Central memory CD8-positive, alpha-beta T cell (primary cell): ENCODE measurements around the gene NEURL1B.
"Not testable (repeated sequence)": the region's sequence is repeated elsewhere in the genome, so short reads cannot be mapped to it uniquely, and the experiment has no call there.

ENCODE experiments used
- ATAC-seq: fragments of 150-1000 bp; cut with Tn5 transposase; replicated peaks from 2 replicates; pipeline ENCODE4 v1.10.0; 2022; ENCODE audit warnings: mild to moderate bottlenecking, moderate FRiP score, moderate number of reproducible peaks; ENCODE audit not compliant: poor library complexity, severe bottlenecking; ENCODE audit errors: extremely low read depth
- DNase-seq, 2 donors: peaks; one replicate each; pipeline ENCODE4 v3.0.0; 2021; ENCODE audit warnings: low spot score in 2 of 2
- H3K27ac Mint-ChIP-seq: one replicate; pipeline ENCODE4 v1.8.0; 2022; ENCODE audit warnings: low read depth, mild to moderate bottlenecking, moderate library complexity, mixed read lengths
- H3K27me3 Mint-ChIP-seq: one replicate; pipeline ENCODE4 v1.8.0; 2022; ENCODE audit warnings: mixed read lengths
- H3K36me3 Mint-ChIP-seq: one replicate; pipeline ENCODE4 v1.8.0; 2022; ENCODE audit warnings: mild to moderate bottlenecking, moderate library complexity, mixed read lengths; ENCODE audit not compliant: insufficient read depth
- H3K4me1 Mint-ChIP-seq: one replicate; pipeline ENCODE4 v1.8.0; 2022; ENCODE audit warnings: mixed read lengths
- H3K4me3 Mint-ChIP-seq: one replicate; pipeline ENCODE4 v1.8.0; 2022; ENCODE audit warnings: mild to moderate bottlenecking, moderate library complexity, mixed read lengths
- H3K9me3 Mint-ChIP-seq: one replicate; pipeline ENCODE4 v1.8.0; 2022; ENCODE audit warnings: mixed read lengths

The NEURL1B gene

DNA sequence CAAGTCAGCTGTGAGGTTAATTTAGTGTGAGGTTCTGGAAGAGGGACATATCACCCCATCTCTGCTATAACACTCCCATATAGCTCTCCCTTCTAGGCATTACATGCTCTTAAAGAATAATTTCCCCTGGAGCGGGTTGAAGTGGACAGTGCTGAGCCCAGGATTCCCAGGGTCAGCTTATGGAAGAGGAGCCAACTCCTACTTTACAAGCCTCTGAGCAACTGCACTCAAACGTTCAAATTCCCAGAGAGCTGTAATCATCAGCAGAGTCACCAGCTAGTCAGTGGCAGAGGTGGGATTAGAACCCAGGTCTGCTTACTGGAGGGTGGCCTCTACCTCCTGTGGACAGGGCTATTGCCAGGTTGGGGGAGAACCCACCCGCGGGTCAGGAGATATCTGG is 1.4 kb downstream of the NEURL1B start:
- H3K9me3 Mint-ChIP-seq = no peaks in the 10 kb centered on the region
- H3K4me1 Mint-ChIP-seq = peaks cover 6% of the 10 kb centered on the region
- H3K36me3 Mint-ChIP-seq = no peaks in the 10 kb centered on the region
- no peak for DNase-seq
- no peak for ATAC-seq
- H3K27ac Mint-ChIP-seq = no peak overlapping the region
- H3K4me3 Mint-ChIP-seq = no peak overlapping the region
- H3K27me3 Mint-ChIP-seq = peaks cover 43% of the 10 kb centered on the region

DNA sequence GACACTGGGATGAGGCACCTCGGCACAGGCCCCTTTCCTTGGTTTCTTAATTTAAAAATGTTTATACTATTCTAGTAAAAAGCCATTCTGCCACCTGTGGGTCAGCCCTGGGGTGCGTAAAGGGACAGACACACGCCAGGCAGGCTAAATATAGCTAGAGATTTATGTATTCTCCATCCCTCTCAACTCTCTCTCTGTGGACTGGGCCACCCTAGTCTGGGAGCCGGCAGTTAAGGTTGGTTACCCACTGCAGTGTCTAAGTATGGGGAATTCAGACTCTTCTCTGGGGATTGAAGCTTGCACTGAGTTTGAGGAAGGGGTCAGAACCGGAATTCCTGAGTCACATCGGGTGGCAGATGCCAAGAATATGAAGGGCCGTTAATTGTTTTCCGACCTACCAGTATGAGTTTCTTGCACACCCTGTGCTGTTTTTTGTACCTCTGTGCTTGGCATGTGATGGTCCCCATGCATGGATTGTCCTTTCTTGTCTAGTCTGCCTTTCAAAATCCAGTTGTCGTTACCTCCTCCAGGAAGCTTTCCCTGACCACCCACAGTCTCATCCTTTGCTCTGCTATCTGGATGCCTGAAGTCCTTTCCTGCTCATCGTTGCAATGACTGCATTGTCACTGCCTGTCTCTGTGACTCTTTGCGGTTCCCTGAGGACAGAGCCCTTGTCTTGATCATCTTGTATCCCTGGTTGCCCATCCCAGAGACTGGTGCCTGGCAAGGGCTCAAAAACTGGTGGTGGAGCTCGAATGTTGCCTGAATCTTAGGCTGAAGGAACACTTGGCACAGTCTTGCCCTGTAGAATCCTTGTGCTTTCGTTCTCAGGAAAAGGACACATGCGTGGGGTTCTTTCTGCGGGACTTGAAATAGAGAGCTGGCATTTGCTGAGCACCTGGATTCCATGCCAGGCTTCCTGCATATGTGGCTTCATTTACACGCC is 2.1 kb downstream of the NEURL1B start:
- Mint-ChIP-seq H3K27me3 (peaks cover 36% of the 10 kb centered on the region), H3K36me3 (no peaks in the 10 kb centered on the region), H3K9me3 (no peaks in the 10 kb centered on the region), H3K4me3 (no peak overlapping the region), H3K27ac (no peak overlapping the region), H3K4me1 (peaks cover 6% of the 10 kb centered on the region)
- ATAC-seq (no peak), DNase-seq (no peak)

DNA sequence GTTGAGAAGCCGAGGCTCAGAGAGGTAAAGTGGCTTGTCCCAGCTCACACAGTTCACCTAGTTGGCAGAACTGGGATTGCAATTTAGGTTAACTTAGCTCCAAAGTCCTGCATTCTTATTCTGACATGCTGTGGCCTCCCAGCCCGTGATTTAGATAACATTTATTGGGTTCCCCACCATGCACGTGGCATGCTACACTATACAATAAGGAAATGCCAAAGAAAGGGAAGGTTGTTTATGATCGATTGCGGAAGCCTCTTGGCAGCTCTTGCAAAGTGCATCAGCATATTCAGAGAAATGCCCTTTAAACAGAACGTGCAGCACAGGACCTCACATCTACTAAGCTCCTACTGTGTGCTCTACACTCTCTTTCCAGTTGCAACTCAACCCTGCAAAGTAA is 3.2 kb downstream of the NEURL1B start:
- ATAC-seq = no peak
- H3K36me3 Mint-ChIP-seq = no peaks in the 10 kb centered on the region
- H3K27me3 Mint-ChIP-seq = peaks cover 36% of the 10 kb centered on the region
- no peaks in the 10 kb centered on the region for H3K9me3 Mint-ChIP-seq
- no peak overlapping the region for H3K4me3 Mint-ChIP-seq
- no peak overlapping the region for H3K27ac Mint-ChIP-seq
- DNase-seq = no peak
- H3K4me1 Mint-ChIP-seq = peaks cover 6% of the 10 kb centered on the region

DNA sequence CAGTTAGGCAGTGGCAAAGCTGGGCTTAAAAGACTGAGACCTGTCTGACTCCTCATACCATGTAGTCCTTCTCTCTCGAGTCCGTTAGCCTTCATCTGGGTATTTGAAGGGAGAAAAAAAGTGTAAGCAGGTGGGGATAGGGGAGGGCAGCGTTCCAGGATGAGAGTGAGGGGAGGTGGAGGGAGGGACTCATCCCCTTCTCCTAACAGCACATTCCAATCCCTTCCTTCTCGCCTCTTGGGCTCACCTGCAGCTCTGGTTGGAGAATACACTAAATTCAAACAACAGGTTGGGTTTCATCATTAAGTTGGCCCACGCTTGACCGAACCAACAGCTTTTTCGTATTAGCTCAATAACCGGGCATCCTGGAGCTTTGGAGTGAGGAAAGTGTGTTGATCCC is 3.6 kb downstream of the NEURL1B start:
- Mint-ChIP-seq H3K27ac (no peak overlapping the region), H3K4me1 (peaks cover 6% of the 10 kb centered on the region), H3K9me3 (no peaks in the 10 kb centered on the region), H3K27me3 (peaks cover 36% of the 10 kb centered on the region), H3K4me3 (no peak overlapping the region), H3K36me3 (no peaks in the 10 kb centered on the region)
- ATAC-seq = no peak
- no peak for DNase-seq

DNA sequence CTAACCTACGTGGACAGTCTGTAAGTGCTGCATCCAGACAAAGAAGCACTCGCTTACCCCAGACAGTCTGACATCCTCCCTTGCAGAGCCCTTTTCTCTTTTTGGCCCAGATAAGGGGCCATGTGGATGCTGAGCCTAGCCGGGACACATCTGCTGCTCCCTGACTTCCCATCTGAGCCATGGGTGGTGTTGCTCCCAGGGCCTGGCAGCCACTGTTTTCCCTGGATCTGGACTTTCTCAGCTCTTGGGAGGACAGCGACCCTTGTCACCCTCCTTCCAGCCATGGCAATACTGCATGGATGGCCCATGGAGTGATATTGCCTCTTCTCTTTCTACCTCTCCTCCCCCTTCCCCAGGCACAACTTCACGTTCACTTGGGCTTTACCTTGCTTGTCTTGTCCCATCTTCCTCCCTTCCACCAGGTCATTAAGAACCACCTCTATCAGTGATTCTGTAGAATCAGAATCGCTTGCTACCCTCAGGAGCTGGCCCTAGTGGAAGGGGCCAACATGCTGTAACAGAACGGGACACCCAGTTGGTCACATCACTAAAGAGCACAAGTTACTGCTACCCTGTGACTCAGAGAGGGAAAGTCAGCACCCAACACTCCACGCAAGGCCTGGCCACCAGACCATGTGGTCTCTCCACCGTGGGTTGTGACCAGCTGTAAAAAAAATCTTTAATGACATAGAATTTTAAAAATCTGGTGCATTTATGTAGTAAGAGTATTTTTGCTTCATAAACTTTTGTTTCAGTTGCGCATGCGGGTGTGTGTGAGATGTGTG is 4.4 kb downstream of the NEURL1B start:
- H3K27ac Mint-ChIP-seq = no peak overlapping the region
- DNase-seq = no peak
- ATAC-seq = no peak
- H3K27me3 Mint-ChIP-seq = peaks cover 28% of the 10 kb centered on the region
- H3K36me3 Mint-ChIP-seq = no peaks in the 10 kb centered on the region
- peaks cover 2% of the 10 kb centered on the region for H3K4me1 Mint-ChIP-seq
- H3K4me3 Mint-ChIP-seq = no peak overlapping the region
- H3K9me3 Mint-ChIP-seq = no peaks in the 10 kb centered on the region

DNA sequence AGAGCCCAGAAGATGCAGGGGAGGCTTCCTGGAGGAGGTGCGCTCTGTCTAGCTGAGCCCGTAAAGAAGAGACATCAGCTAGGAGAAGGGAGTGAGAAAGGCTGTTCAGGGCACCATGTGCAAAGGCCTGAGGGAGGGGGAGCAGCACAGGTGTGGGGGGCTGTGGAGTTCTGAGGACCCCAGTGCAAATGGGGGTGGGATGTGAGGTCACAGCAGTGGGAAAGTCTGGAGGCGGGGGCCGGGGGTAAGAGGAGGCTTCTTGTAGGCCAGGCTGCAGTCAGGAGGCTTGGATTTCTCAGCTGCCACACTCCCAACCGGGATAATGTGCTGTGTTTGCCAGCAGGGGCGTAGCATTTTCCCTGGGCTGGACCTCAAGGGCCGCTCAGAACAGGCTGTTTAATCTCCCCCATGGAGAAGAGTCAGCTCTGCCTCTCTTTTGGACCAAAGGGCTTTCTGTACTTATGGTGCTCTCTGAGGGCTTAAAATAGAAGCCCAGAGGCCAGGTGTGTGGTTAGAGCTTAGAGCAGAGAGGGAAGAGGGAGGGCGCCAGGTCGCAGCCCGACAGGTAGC is 5.7 kb downstream of the NEURL1B start:
- Mint-ChIP-seq H3K4me3 (no peak overlapping the region), H3K27ac (no peak overlapping the region), H3K9me3 (no peaks in the 10 kb centered on the region), H3K4me1 (no peaks in the 10 kb centered on the region), H3K36me3 (no peaks in the 10 kb centered on the region), H3K27me3 (peaks cover 24% of the 10 kb centered on the region)
- no peak for DNase-seq
- ATAC-seq = no peak

DNA sequence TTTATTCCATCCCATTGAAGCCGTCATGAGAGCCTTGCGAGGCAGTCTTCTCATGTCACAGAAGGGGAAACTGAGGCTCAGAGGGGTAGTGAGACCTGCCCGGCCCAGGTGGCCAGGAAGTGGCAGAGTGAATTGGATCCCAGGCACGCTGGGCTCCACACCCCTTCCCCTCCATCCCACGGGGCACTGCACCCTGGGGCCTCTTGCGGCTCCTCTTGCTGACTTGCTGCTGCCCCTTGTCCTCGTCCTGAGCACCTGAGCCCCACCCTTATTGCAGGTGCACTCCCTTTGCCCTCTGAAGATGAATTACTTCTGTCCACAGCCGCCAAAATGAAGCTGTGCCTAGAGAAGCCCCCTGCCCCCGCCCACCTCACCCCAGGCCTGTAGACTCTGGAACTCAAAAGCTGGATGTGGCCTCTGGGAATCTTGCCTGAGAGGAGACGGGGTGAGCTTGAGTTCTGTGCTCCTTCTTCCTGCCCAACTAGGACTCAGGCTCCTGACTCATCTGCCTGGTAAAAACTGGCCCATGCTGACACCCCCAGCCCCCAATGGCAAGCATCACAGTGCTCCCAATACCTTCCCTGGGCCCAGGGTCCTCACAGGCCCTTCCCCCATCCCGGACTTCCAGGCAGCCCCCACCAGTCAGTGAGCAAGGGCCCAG is 6.4 kb downstream of the NEURL1B start:
- H3K4me1 Mint-ChIP-seq = no peaks in the 10 kb centered on the region
- no peak overlapping the region for H3K27ac Mint-ChIP-seq
- H3K36me3 Mint-ChIP-seq = no peaks in the 10 kb centered on the region
- ATAC-seq (no peak), DNase-seq (no peak)
- H3K4me3 Mint-ChIP-seq = no peak overlapping the region
- peaks cover 17% of the 10 kb centered on the region for H3K27me3 Mint-ChIP-seq
- no peaks in the 10 kb centered on the region for H3K9me3 Mint-ChIP-seq

DNA sequence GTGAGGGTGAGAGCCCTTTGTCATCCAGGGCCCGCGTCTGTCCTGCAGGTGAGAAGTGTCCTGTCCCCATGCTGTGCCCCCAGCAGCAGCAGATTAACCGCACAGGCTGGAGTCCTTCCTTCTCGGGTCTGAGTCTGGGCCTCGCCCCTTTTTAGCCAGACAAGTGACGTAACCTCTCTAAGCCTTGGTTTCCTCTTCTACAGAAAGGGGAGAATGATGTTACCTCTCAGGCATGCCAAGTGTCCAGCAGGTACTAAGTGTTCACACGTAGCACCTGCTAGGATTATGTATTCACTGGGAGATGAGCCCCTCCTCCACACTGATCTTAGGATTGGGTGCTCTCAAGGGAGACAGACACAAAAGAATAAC is 6.9 kb downstream of the NEURL1B start:
- H3K4me3 Mint-ChIP-seq = no peak overlapping the region
- no peak for ATAC-seq
- H3K27me3 Mint-ChIP-seq = peaks cover 13% of the 10 kb centered on the region
- no peak for DNase-seq
- no peaks in the 10 kb centered on the region for H3K36me3 Mint-ChIP-seq
- H3K9me3 Mint-ChIP-seq = no peaks in the 10 kb centered on the region
- H3K4me1 Mint-ChIP-seq = no peaks in the 10 kb centered on the region
- no peak overlapping the region for H3K27ac Mint-ChIP-seq

DNA sequence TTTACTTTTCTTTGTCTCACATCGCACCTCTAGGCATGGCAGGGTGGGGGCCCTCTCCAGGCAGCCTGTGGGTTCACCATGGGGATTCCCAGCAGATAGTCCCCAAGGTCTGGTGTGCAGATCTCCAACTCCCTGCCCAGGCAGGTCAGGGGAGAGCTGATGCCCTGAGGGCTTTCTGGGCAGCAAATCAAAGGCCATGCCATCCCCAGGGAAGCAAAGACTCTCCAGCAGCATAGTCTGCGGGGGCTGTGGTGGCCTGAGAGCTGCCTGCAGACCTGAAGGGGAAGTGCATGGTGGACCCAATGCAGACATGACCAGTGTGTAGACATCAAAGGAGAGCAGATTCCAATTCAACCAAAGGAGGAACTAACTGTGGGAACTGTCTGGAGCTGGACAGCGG is 7.7 kb downstream of the NEURL1B start:
- no peaks in the 10 kb centered on the region for H3K9me3 Mint-ChIP-seq
- no peak for DNase-seq
- peaks cover 5% of the 10 kb centered on the region for H3K27me3 Mint-ChIP-seq
- H3K36me3 Mint-ChIP-seq = no peaks in the 10 kb centered on the region
- H3K4me1 Mint-ChIP-seq = no peaks in the 10 kb centered on the region
- H3K27ac Mint-ChIP-seq = no peak overlapping the region
- H3K4me3 Mint-ChIP-seq = no peak overlapping the region
- no peak for ATAC-seq

DNA sequence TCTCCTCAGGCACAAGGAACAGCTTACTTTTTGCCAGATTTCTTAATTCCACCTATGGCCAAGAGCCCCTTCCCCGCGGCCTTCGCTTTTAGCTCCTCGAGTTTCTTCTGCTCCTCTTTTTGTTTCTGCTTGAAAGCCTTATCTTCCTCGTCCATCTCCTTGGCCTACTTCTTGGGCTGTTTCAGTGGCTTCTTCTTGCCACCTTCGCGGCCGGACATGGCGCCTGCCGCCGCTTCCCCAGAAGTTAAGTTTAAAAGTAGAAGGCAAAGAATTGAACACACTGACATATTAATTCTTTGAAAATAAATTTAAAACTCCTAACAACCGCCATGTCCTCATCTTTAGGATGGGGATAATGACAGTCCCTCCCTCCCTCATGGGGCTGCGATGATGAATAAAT is 15.4 kb downstream of the NEURL1B start:
- not testable (repeated sequence) for DNase-seq, H3K4me1 Mint-ChIP-seq, H3K4me3 Mint-ChIP-seq, H3K36me3 Mint-ChIP-seq, ATAC-seq, H3K27me3 Mint-ChIP-seq, H3K9me3 Mint-ChIP-seq, H3K27ac Mint-ChIP-seq

DNA sequence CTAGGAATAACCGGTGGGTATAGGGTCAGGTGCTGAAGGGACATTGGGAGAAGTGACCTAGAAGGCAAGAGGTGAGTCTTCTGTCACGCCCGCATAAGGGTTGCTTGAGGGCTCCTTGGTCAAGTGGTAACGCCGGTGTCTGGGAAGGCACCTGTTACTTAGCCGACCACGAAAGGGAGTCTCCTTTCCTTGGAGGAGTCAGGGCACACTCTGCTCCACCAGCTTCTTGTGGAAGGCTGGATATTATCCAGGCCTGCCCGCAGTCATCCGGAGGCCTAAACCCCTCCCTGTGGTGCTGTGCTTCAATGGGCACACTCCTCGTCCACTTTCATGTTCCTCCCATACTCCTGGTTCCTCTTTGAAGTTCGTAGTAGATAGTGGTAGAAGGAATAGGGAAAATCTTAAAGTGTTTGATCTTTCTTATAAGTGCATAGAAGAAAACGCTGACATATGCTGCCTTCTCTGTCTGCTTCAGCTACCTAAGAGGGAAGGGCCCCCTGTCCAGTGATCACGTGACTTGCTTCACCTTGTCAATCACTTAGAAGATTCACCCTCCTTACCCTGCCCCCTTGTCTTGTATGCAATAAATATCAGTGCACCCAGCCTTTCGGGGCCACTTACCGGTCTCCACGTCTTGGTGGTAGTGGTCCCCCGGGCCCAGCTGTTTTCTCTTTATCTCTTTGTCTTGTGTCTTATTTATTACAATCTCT is 16.6 kb downstream of the NEURL1B start:
- H3K9me3 Mint-ChIP-seq, H3K27ac Mint-ChIP-seq, DNase-seq, H3K36me3 Mint-ChIP-seq, H3K4me3 Mint-ChIP-seq, H3K27me3 Mint-ChIP-seq, ATAC-seq, H3K4me1 Mint-ChIP-seq: not testable (repeated sequence)

DNA sequence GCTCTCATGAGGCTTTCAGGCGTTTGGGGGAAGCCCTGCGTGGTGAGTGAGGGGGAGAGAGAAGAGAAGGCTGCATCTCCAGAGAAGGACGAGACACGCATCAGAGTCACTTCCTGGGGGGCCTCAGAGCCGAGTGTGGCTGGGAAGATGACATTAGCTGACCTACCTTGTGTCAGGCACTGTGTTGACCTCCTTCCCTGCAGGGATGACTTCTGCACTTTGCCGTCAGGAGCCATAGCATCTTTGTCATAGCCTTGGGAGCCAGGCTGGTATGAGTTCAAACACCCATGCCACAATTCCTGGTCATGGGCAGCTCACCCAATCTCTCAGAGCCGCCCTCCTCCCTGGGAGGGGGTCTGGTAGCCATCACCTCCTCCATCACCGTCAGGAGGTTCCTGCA is 17.3 kb downstream of the NEURL1B start:
- no peak for DNase-seq
- Mint-ChIP-seq H3K4me3 (no peak overlapping the region), H3K27me3 (peaks cover 7% of the 10 kb centered on the region), H3K4me1 (no peaks in the 10 kb centered on the region), H3K27ac (no peak overlapping the region), H3K36me3 (no peaks in the 10 kb centered on the region), H3K9me3 (no peaks in the 10 kb centered on the region)
- ATAC-seq = no peak
